Karpas-422 (cell line): ENCODE data around the gene EYS. TPM values are rescaled to one million over a fixed set of nuclear protein-coding genes. Genes with fewer than 3 reads are reported as not detected.

Source experiments
- DNase-seq: peaks from one replicate; pipeline ENCODE4 v3.0.0-alpha.2; 2015
- H2AFZ ChIP-seq: fragments of 200-600 bp; sonication (generic); 2 replicates; pipeline ENCODE4 v1.6.1; 2014; ENCODE audit warnings: antibody characterized with exemption, low read length, mixed read lengths
- H3K27ac ChIP-seq: fragments of 200-600 bp; sonication (generic); 2 replicates; pipeline ENCODE4 v1.5.1; 2014; ENCODE audit warnings: mild to moderate bottlenecking, low read length, moderate library complexity
- H3K27me3 ChIP-seq: fragments of 200-600 bp; sonication (generic); 2 replicates; pipeline ENCODE4 v1.6.1; 2014; ENCODE audit warnings: low read length, mixed read lengths
- H3K36me3 ChIP-seq: fragments of 200-600 bp; sonication (generic); 2 replicates; pipeline ENCODE4 v1.6.1; 2014; ENCODE audit warnings: low read length, mixed read lengths; ENCODE audit not compliant: insufficient read depth
- H3K4me1 ChIP-seq: fragments of 200-600 bp; sonication (generic); 2 replicates; pipeline ENCODE4 v1.6.1; 2014; ENCODE audit warnings: mild to moderate bottlenecking, low read length, mixed read lengths
- H3K4me2 ChIP-seq: fragments of 200-600 bp; sonication (generic); 2 replicates; pipeline ENCODE4 v1.6.1; 2014; ENCODE audit warnings: low read length, low read depth, mild to moderate bottlenecking; ENCODE audit not compliant: poor library complexity, severe bottlenecking
- H3K4me3 ChIP-seq: fragments of 200-600 bp; sonication (generic); 2 replicates; pipeline ENCODE4 v1.5.1; 2014; ENCODE audit warnings: mild to moderate bottlenecking, antibody characterized with exemption, low read length, mixed read lengths
- H3K79me2 ChIP-seq: fragments of 200-600 bp; sonication (generic); 2 replicates; pipeline ENCODE4 v1.6.1; 2014; ENCODE audit warnings: mild to moderate bottlenecking, low read length, mixed read lengths
- H3K9ac ChIP-seq: fragments of 200-600 bp; sonication (generic); 2 replicates; pipeline ENCODE4 v1.6.0; 2014; ENCODE audit warnings: low read length
- H3K9me2 ChIP-seq: fragments of 200-600 bp; sonication (generic), shearing (Covaris generic); replicated peaks from 2 replicates; pipeline ENCODE4 v1.6.0; 2014; ENCODE audit warnings: mild to moderate bottlenecking, low read length, moderate library complexity; ENCODE audit not compliant: insufficient read depth
- H3K9me3 ChIP-seq: fragments of 300-700, 200-600 bp; sonication (generic); 2 replicates; pipeline ENCODE4 v1.6.1; 2014; ENCODE audit warnings: low read length, mixed read lengths
- H4K20me1 ChIP-seq: fragments of 200-600 bp; sonication (generic); 2 replicates; pipeline ENCODE4 v1.6.1; 2014; ENCODE audit warnings: mild to moderate bottlenecking, antibody characterized with exemption, low read length, low read depth; ENCODE audit not compliant: insufficient read depth
- total RNA-seq: library from RNA; depleted of rRNA; stranded (reverse); fragments of >200 nt; shearing (Covaris generic); gene quantifications from 2 replicates; pipeline ENCODE4 v1.2.3, GENCODE V29; 2014; ENCODE audit warnings: low replicate concordance

EYS gene
- total RNA-seq, 1 experiment from 2014 or later = not detected

- H3K27me3 ChIP-seq = no peaks in the 10 kb centered on the region
- H4K20me1 ChIP-seq = no peaks in the 10 kb centered on the region
- no peaks in the 10 kb centered on the region for H3K36me3 ChIP-seq
- H2AFZ ChIP-seq = no peak overlapping the region
- H3K79me2 ChIP-seq = no peaks in the 10 kb centered on the region
- no peak overlapping the region for H3K4me3 ChIP-seq
- H3K9ac ChIP-seq = no peak overlapping the region
- no peak for DNase-seq
- no peaks in the 10 kb centered on the region for H3K9me2 ChIP-seq
- H3K27ac ChIP-seq = no peak overlapping the region
- H3K4me1 ChIP-seq = no peaks in the 10 kb centered on the region
- no peak overlapping the region for H3K4me2 ChIP-seq
- no peaks in the 10 kb centered on the region; the same call in 1 of the 2 replicates for H3K9me3 ChIP-seq
Observed at GRCh38 chr6:63999613-64000012, 1707.4 kb downstream of the EYS start.

- no peaks in the 10 kb centered on the region for H3K27me3 ChIP-seq
- H3K4me2 ChIP-seq = no peak overlapping the region
- H3K36me3 ChIP-seq = no peaks in the 10 kb centered on the region
- no peak overlapping the region for H2AFZ ChIP-seq
- no peaks in the 10 kb centered on the region for H3K9me2 ChIP-seq
- H3K27ac ChIP-seq = no peak overlapping the region
- H3K79me2 ChIP-seq = no peaks in the 10 kb centered on the region
- DNase-seq = no peak
- H3K4me3 ChIP-seq = no peak overlapping the region
- H3K9me3 ChIP-seq = no peaks in the 10 kb centered on the region
- no peak overlapping the region for H3K9ac ChIP-seq
- H4K20me1 ChIP-seq = no peaks in the 10 kb centered on the region
- H3K4me1 ChIP-seq = no peaks in the 10 kb centered on the region
Observed at GRCh38 chr6:63998991-63999390, 1708.0 kb downstream of the EYS start.

- no peaks in the 10 kb centered on the region for H3K9me2 ChIP-seq
Observed at GRCh38 chr6:63997734-63998133, 1709.3 kb downstream of the EYS start.

GRCh38 chr6:63997221-63997620, 1709.8 kb downstream of the EYS start:
- Histone ChIP-seq H2AFZ (no peak overlapping the region), H3K27ac (no peak overlapping the region)

More at GRCh38 chr6:63997734-63998133, 1709.3 kb downstream of the EYS start:
- no peaks in the 10 kb centered on the region for H3K79me2 ChIP-seq
- H3K4me3 ChIP-seq = no peak overlapping the region
- no peaks in the 10 kb centered on the region for H4K20me1 ChIP-seq
- H3K4me2 ChIP-seq = no peak overlapping the region
- no peaks in the 10 kb centered on the region for H3K27me3 ChIP-seq
- H2AFZ ChIP-seq = no peak overlapping the region
- no peak overlapping the region for H3K27ac ChIP-seq
- H3K36me3 ChIP-seq = no peaks in the 10 kb centered on the region
- H3K9ac ChIP-seq = no peak overlapping the region
- H3K4me1 ChIP-seq = no peaks in the 10 kb centered on the region
- H3K9me3 ChIP-seq = no peaks in the 10 kb centered on the region
- DNase-seq = no peak

GRCh38 chr6:63985223-63985622, 1721.8 kb downstream of the EYS start:
- Histone ChIP-seq H3K4me2 (no peak overlapping the region), H4K20me1 (no peaks in the 10 kb centered on the region), H2AFZ (no peak overlapping the region), H3K4me3 (no peak overlapping the region), H3K9me2 (no peaks in the 10 kb centered on the region), H3K27me3 (no peaks in the 10 kb centered on the region), H3K27ac (no peak overlapping the region), H3K36me3 (no peaks in the 10 kb centered on the region), H3K9me3 (no peaks in the 10 kb centered on the region), H3K9ac (no peak overlapping the region), H3K4me1 (no peaks in the 10 kb centered on the region), H3K79me2 (no peaks in the 10 kb centered on the region)
- no peak for DNase-seq

More at GRCh38 chr6:63997221-63997620, 1709.8 kb downstream of the EYS start:
- Histone ChIP-seq H3K4me3 (no peak overlapping the region), H3K4me1 (no peaks in the 10 kb centered on the region), H4K20me1 (no peaks in the 10 kb centered on the region), H3K9me3 (no peaks in the 10 kb centered on the region), H3K4me2 (no peak overlapping the region), H3K9me2 (no peaks in the 10 kb centered on the region), H3K27me3 (no peaks in the 10 kb centered on the region), H3K79me2 (no peaks in the 10 kb centered on the region), H3K9ac (no peak overlapping the region), H3K36me3 (no peaks in the 10 kb centered on the region)
- no peak for DNase-seq

GRCh38 chr6:63975699-63976098, 1731.3 kb downstream of the EYS start:
- H3K9me3 ChIP-seq = no peaks in the 10 kb centered on the region
- DNase-seq = no peak
- H3K27ac ChIP-seq = no peak overlapping the region
- H3K36me3 ChIP-seq = no peaks in the 10 kb centered on the region
- no peak overlapping the region for H3K4me2 ChIP-seq
- no peaks in the 10 kb centered on the region for H4K20me1 ChIP-seq
- H3K79me2 ChIP-seq = no peaks in the 10 kb centered on the region
- no peak overlapping the region for H3K9ac ChIP-seq
- no peaks in the 10 kb centered on the region for H3K27me3 ChIP-seq
- H3K4me3 ChIP-seq = no peak overlapping the region
- H2AFZ ChIP-seq = no peak overlapping the region
- H3K9me2 ChIP-seq = no peaks in the 10 kb centered on the region
- H3K4me1 ChIP-seq = no peaks in the 10 kb centered on the region

GRCh38 chr6:63968650-63969049, 1738.4 kb downstream of the EYS start:
- H3K27me3 ChIP-seq = no peaks in the 10 kb centered on the region
- no peak overlapping the region for H3K4me2 ChIP-seq
- H3K9me2 ChIP-seq = no peaks in the 10 kb centered on the region
- no peak overlapping the region for H3K9ac ChIP-seq
- no peak overlapping the region for H2AFZ ChIP-seq
- no peaks in the 10 kb centered on the region for H3K79me2 ChIP-seq
- H3K4me1 ChIP-seq = no peaks in the 10 kb centered on the region
- H3K27ac ChIP-seq = no peak overlapping the region
- no peaks in the 10 kb centered on the region for H3K9me3 ChIP-seq
- H3K36me3 ChIP-seq = no peaks in the 10 kb centered on the region
- no peak for DNase-seq
- H4K20me1 ChIP-seq = no peaks in the 10 kb centered on the region
- H3K4me3 ChIP-seq = no peak overlapping the region

- H3K36me3 ChIP-seq = no peaks in the 10 kb centered on the region
- H3K9me3 ChIP-seq = no peaks in the 10 kb centered on the region
- no peaks in the 10 kb centered on the region for H3K79me2 ChIP-seq
- H3K9me2 ChIP-seq = no peaks in the 10 kb centered on the region
- no peak overlapping the region for H2AFZ ChIP-seq
- H3K27me3 ChIP-seq = no peaks in the 10 kb centered on the region
- no peak overlapping the region for H3K9ac ChIP-seq
- H4K20me1 ChIP-seq = no peaks in the 10 kb centered on the region
- no peaks in the 10 kb centered on the region for H3K4me1 ChIP-seq
- DNase-seq = no peak
- no peak overlapping the region for H3K4me2 ChIP-seq
- no peak overlapping the region for H3K27ac ChIP-seq
- no peak overlapping the region for H3K4me3 ChIP-seq
Observed at GRCh38 chr6:63964366-63964765, 1742.7 kb downstream of the EYS start.

GRCh38 chr6:63963769-63964315, 1743.2 kb downstream of the EYS start:
- no peaks in the 10 kb centered on the region for H3K9me3 ChIP-seq
- H3K36me3 ChIP-seq = no peaks in the 10 kb centered on the region
- no peak overlapping the region for H3K4me3 ChIP-seq
- H3K4me1 ChIP-seq = no peaks in the 10 kb centered on the region
- H2AFZ ChIP-seq = no peak overlapping the region
- no peak overlapping the region for H3K9ac ChIP-seq
- no peaks in the 10 kb centered on the region for H3K27me3 ChIP-seq
- no peak for DNase-seq
- H3K9me2 ChIP-seq = no peaks in the 10 kb centered on the region
- no peak overlapping the region for H3K4me2 ChIP-seq
- no peaks in the 10 kb centered on the region for H4K20me1 ChIP-seq
- H3K79me2 ChIP-seq = no peaks in the 10 kb centered on the region
- H3K27ac ChIP-seq = no peak overlapping the region
